Uterus (tissue), 2 donors: ENCODE measurements around the gene ZNF619.

ENCODE experiments used
- CTCF ChIP-seq, 4 experiments: fragments of 200-600 bp in 2 of 4; fragments of 450-650 bp in 2 of 4; sonication (generic) in 2 of 4; IDR thresholded peaks; one replicate each; pipeline ENCODE4 v1.5.1; 2016 to 2019; ENCODE audit warnings: antibody characterized with exemption in 4 of 4, mild to moderate bottlenecking in 2 of 4, moderate library complexity in 1 of 4
- POLR2A ChIP-seq, 2 donors: fragments of 450-650 bp; IDR thresholded peaks; one replicate each; pipeline ENCODE4 v1.6.1; 2016; ENCODE audit warnings: antibody characterized with exemption in 2 of 2, mild to moderate bottlenecking in 1 of 2, moderate library complexity in 1 of 2

DNA sequence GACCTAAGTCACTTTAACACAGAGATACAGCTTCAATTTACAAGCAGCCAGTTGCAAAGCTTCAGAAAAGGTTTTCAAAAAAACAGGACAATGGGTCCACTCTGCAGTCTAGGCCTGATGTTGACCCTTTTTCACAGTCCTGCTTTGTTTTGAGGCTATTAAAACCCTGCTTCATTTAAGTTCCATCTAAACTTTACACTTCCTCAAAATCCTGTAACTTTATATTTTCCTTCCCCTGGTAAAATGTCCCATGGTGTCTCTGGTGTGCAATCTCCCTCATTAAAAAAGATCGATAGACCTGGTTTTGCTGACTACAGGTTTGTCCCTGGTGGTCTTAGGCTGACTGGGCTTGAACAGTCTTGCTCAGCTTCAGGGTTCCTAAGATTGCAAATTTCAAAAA lies 24.9 kb upstream of the ZNF619 start:
- TF ChIP-seq POLR2A (IDR thresholded peaks at IDR 0.05) (no peak), CTCF (IDR thresholded peaks at IDR 0.05) (no peak)
